T follicular helper cell (primary cell): ENCODE results near the gene CHRM5.
"Not testable (repeated sequence)": the region's sequence is repeated elsewhere in the genome, so short reads cannot be mapped to it uniquely, and the experiment has no call there.

Experiments used
- DNase-seq: peaks from one replicate; pipeline ENCODE4 v3.0.0-alpha.2; 2020; ENCODE audit warnings: low read depth

CHRM5 gene

DNA sequence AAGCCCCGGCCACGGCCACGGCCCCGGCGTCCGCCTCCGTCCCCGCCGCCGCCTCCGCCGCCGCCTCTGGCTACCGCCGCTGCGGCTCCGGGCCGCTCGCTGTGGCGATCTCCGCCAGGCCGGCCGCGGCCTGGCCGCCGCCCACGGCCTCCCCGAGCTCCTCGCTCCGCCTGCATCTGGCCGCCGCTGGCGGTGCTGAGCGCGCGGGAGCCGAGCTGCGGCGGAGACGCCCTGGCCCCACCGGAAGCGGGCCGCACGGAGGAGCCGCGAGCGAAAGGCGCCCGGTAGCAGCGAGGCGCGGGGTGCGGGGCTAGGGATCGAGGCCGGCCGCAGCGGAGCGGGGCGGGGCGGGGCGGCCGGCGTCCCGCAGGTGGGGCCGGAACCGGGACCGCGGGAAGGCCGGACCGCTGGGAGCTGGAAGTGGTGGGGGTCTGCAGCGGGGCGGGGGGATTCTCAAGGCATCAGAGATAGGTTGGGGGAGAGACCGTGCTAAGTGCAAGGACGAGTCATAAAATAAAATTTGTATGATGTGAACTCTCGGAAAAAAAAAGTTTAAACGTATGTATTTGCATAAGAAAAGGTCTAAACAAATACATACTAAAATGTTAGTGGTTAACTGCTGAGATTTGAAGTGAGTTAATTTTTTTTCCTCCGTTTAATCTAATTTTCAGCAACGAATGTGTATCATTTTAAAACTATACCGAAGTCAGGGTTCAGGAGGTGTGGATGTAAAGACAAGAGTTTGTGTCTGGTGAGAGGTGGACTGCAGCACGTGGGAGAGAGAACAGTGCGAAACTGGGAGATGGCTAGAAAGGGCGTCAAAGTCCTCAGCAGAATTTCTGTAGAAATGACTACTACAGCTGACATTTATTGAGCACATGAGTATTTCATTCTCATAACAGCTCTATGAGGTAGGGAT, 70.8 kb downstream of the CHRM5 start, which contains the start of gene AVEN:
TSS of gene AVEN (minus strand) at position 334 of the 919 bp plus-strand sequence. CDS start at position 176, 158 bp downstream.
- peak; percentile 35 for DNase-seq

DNA sequence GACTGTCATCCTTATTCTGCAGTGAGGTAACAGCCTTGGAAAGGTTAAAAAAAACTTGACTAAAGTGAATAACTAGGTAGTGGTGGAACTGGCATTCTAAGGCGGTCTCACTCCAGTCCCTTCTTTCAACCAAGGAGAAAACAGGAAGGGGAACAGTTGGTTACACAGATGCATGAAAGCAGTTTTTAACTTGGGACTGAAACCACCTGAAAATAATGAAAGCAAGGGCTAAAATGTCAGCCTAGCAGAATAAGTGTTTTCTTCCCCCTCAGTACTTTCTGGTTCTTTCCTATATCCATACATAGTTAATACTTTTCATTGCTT, 71.5 kb downstream of the CHRM5 start:
- no peak for DNase-seq

DNA sequence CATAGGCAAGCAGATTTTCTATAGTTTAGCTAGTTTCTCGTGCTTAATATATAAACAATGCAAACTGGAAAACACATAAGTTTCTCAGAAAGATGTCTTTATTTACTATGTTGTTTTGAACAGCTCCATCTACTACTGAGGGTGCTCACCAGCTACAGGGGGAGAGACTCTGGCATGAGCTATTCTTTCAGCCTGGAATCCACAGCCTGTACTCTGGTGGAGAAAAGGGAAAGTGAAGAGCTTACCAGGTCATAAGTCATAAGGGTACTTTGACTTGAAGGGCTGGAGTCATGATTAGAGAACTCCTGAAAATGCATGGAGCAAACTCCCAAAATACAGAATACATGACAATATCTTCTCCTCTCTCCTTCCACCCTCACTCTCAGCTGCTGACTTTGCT, 75.1 kb downstream of the CHRM5 start:
- DNase-seq, result no peak

DNA sequence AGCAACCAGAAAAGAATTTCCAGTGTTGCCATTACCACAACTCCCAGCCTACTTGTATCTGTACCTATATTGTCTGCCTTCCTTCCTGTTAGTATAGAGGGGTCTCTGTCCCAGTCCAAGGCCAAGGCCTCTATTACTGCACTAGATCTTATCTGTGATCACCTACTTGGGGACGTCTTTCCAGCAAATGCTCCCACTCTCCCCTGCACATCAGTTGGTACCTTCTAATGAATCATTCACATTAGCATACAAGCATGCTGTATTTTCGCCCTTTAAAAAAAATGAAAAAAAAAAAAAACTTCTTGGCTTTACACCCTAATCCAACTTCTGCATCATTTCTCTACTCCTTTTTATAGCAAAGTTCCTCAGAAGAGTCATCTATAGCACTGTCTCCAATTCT, 75.5 kb downstream of the CHRM5 start:
- no peak for DNase-seq

DNA sequence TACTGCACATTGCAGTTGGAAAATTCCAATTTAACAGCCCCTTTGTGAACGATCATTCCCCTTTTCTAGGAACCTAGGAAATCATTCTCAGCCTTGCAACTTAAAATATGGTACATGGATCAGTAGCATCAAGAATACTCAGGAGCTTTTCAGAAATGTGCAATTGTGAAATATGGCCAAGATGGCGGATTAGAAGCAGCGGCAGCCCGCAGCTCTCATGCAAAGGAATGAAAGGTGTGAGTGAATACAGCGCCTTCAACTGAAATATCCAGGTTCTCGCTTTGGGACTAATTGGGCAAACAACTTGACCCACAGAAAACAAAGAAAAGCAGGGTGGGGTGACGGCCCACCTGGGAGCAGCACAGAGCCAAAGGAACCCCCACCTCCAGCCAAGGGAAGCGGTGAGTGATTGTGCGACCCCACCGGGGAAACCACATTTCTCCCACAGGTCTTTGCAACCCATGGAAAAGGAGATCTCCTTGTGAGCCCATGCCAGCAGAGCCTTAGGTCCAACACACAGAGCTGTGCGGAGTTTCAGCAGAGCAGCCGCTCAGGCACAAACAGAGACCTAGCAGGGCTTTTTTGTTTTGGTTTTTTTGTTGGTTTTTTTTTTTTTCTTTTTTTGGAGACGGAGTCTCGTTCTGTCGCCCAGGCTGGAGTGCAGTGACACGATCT, 78.3 kb downstream of the CHRM5 start:
- DNase-seq, result no peak

DNA sequence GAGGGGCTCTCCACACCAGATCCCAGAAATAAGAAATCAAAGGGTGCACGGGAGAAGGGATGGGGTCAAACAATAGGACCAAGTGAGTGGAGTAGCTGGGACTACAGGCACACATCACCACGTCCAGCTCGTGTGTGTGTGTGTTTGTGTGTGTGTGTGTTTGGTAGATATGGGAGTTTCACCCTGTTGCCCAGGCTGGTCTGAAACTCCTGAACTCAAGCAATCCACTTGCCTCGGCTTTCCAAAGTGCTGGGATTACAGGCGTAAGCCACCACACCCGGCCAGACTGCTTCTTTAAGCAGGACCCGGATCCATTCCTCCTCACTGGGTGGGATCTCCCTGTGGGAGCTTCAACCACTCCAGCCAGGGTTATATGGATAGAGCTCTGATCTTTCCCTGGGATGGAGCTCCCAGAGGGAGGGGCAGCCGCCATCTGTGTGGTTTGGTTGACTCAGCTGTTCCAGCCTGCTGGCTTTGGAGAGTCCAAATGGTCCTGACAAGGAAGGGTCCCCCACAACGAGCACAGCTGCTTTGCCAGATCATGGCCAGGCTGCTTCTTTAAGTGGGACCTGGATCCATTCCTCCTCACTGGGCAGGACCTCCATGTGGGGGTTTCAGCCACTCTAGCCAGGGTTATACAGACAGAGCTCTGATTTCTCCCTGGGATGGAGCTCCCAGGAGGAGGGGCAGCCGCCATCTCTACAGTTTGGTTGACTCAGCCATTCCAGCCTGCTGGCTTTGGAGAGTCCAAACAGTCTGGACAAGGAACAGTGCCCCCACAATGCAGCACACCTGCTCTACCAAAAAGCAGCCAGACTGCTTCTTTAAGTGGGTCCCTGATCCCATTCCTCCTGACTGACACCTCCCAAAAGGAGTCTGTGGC, 79.8 kb downstream of the CHRM5 start:
- no peak for DNase-seq

DNA sequence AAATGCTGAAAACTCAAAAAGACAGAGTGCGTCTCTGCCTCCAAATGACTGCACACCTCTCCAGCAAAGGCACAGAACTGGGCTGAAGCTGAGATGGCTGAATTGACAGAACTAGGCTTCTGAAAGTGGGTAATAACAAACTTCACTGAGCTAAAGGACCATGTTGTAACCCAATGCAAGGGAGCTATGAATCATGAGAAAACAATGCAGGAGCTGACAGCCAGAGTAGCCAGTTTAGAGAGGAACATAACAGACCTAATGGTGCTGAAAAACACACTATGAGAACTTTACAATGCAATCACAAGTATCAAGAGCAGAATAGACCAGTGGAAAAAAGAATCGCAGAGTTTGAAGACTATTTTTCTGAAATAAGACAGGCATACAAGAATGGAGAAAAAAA, 80.8 kb downstream of the CHRM5 start:
- no peak for DNase-seq

DNA sequence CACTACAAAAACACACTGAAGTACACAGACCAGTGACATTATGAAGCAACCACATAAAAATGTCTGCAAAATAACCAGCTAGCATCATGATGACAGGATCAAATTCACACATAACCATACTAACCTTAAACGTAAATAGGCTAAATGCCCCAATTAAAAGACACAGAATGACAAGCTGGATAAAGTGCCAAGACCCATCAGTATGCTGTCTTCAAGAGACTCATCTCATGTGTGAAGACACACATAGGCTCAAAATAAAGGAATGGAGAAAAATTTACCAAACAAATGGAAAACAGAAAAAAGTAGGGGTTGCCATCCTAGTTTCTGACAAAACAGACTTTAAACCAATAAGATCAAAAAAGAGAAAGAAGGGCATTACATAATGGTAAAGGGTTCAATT, 82.1 kb downstream of the CHRM5 start:
- DNase-seq, result not testable (repeated sequence)

DNA sequence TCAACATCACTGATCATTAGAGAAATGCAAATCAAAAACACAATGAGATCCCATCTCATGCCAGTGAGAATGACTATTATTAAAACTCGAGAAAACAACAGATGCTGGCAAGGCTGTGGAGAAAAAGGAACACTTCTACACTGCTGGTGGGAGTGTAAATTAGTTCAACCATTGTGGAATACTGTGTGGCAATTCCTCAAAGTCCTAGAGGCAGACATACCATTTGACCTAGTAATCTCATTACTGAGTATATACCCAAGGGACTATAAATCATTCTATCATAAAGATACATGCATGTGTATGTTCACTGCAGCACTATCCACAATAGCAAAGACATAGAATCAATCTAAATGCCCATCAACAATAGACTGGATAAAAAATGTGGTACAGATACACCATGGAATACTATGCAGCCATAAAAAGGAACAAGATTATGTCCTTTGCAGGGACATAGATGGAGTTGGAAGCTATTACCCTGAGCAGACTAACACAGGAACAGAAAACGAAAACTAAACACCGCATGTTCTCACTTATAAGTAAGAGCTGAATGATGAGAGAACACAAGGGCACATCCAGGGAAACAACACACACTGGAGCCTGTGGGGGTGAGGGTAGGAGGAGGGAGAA, 85.9 kb downstream of the CHRM5 start:
- DNase-seq, result no peak

DNA sequence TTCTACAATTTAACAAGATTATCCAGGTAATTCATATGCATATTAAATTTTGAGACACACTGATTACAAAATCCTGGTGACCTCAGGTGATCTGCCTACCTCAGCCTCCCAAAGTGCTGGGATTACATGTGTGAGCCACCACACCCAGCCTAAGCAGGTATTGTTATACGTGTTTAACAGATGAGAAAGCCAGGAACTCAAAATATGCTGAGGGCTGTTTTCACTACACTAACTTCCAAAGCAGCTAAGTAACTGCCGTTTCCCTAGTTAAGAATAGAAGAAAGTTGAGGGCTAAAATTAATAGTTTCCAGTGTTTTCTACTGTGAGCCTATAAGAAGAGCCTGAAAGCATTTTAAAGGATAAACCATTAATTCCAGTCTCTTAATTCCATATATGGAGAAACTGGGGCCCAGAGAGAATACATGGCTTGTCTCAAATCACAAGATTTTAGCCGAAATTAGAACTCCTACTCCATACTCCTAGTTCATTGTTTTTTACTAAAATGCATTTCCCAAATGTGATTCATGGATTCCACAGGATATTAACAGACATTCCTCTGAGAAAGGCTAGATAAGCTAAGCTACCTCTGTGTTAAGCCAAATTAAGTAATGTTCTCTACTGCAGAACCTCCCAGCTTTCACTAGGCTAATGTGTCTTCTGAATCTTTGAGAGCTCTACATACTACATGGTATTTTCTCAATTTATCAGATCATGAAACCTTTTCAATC, 87.7 kb downstream of the CHRM5 start:
- no peak for DNase-seq

DNA sequence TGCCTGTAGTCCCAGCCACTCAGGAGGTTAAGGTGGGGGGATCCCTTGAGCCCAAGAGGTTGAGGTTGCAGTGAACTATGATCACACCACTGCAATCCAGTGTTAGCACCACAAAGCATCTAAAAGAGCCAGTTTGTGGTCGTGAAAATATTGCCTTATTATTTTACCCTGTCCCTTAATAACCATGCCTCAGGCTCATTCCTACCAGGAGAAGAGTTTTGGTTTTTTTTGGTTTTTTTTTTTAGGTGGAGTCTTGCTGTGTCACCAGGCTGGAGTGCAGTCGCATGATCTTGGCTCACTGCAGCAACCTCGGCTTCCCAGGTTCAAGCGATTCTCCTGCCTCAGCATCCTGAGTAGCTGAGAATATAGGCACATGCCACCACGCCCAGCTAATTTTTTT, 88.6 kb downstream of the CHRM5 start:
- no peak for DNase-seq

DNA sequence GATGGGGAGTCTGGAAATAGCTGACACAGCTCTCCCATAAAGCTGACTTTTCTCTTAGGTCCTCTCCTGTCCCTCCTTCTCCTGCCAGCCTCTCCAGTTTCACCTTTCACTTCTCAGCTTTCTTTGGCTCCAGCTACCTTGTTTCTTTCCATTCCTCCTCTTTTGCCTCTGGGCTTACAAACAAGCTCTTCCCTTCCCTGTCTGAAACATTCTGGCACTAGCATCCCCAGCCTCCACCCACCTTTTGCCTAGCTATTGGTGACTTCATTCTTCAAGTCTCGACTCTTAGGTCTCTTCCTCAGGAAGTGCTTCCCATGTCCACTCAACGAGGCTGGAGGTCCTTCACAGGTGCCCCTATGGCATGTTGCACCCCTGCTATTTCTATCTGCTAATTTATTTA, 91.2 kb downstream of the CHRM5 start:
- DNase-seq, result no peak

DNA sequence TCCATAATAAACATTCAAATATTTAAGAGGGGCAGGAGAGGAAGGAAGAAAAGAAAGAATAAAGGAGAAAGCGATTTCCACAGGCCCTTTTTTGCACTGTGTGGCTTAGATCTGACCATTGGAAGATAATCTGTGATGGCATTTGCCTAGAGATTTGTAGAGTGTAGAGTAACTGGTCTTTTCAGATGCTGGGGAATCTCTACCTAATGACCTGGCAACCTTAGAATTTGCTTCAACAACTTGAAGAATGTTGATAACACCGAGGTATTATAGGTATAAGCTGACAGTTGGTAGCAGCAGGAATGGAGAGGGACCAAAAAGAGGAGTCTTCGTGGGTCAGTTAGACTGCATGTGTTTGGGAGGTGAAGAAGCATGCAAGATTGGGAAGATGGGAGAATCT, 91.6 kb downstream of the CHRM5 start:
- no peak for DNase-seq

DNA sequence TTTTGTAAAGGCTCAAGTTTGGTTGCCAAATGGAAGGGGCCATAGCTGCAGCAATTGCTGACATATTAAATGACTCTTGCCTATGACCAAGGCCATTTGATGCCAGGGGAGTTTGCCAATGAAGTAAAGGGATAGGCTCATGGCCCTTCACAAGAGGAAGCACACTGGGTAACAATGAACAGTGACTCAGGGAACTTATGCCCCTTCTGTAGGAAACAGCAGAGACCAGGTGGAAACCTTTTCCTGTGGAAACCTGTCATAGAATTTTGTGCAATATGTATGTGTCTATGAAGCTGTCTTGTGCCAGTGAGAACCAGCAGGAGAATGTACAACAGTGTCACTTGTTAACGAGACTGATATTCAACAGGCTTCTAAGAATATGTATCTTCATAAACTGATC, 96.1 kb downstream of the CHRM5 start:
- DNase-seq, result no peak

DNA sequence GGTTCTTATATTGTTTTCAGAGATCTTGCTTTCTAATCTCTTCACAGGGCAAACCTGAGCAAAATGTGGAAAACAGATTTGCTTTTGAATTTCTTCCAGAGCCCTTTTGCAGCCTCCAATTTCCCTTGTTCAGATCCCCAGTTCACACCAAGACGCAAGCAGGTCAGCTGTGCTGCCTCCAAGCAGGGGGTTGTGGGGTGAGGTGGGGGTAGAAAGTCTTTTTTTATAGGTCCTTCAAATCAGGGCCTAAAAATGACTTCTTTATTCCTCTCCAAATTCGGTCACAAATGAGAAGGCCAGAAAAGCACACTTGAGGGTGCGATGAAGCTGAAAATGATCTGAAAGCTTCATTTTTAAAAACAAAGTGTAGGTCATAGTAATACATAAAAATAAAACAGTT, 97.0 kb downstream of the CHRM5 start:
- DNase-seq, result no peak

DNA sequence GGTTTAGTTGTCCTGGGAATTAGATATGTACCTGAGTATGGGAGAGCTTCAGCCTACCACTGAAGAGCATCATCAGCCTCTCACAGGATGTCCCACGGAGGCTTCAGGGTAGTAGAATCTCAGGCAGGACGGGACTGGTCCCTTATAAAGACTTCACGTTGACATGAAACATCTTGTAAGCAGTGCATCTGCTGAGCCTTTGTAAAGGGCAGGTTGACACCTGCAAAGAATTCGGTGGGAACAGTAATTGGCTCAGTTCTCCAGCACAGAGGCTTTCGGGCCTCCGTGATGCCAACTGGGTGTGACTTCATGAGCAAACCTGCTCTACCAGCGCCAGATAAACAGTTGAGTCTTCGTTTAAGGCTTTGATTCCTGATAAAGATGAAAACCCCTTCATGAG, 97.6 kb downstream of the CHRM5 start:
- no peak for DNase-seq

DNA sequence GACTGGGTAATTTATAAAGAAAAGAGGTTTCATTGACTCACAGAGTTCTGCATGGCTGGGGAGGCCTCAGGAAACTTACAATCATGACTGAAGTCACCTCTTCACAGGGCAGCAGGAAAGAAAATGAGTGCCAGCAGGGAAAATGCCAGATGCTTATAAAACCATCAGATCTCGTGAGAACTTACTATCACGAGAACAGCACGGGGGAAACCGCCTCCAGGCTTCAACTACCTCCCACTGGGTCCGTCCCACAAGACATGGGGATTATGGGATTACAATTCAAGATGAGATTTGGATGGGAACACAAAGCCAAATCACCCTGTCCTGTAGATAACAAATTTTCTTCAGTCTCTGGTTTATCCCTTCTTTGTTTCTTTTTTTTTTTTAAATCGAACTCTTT, 101.7 kb downstream of the CHRM5 start:
- DNase-seq, result no peak

DNA sequence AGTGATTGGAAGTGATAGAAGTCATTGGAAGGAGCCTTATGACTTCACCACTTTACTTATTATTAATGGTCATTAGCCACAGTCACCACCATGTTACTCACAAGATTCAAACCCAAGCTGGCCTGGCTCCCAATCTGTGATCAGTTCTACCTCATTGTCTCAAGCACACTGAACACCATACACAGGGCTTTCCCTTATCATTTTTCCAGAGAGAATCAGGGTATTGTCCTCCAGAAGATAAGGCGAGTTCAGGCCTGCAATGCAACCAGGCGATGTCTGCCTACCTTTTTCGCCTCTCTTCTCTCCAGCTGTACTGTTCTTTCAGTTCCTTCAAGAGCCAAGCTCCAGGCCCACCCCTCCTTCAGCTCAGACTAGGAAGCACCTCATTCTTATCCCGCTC, 108.5 kb downstream of the CHRM5 start:
- DNase-seq, result no peak

DNA sequence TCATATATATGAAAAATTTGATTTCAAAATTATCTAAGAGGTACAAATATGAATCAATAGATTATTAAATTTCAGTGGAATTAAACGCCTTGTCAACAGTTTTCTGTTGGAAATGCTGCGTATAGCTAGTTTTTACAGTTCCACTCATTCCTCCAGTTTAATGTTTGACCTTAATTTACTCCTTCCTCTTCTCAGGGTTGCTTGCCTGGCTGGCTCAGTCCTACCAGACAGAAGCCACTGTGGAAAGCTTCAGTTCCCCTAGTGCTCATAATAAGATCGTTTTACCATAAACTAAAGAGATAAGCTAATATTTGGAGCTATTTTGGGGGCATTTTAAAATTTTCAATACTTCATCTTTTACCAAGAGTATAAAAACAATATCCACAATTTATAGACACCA, 110.6 kb downstream of the CHRM5 start:
- no peak for DNase-seq

DNA sequence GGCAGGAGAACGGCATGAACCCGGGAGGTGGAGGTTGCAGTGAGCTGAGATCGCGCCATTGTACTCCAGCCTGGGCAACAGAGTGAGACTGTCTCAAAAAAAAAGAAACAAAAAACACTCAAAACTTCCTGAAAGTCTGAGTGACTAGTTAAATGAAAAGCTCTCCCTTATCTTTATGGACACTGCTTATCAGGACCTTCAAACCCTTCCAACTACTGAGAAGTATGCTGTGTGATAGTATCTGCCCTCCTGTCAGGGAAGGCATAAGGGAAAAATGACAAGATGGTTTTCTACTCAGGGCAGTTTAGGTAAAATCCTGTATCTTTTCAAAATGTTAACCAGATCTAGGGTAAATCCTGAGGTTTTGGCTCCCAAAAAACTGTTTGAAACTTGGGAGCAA, 111.6 kb downstream of the CHRM5 start:
- DNase-seq, result no peak

DNA sequence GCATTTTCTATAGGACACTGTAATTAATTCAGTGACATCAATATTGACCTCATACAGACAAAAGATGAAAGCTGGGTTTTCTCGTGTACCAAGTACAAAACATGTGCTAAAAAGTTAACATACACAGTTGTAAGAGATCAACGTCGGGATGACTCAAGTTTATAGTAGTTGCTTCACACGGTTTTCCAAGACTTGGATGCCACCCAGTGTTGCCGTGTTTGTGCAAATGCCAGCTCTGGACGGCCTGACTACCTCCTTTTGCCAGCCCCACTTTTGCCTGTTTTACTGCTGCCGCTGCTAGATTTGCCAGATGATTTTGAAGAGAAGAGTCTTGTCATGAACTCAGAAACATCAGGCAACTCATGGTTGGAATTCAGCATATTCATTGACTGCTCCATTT, 115.8 kb downstream of the CHRM5 start:
- DNase-seq, result no peak
